GM19452 (cell line): ENCODE measurements around the gene AP1AR.
"Not testable (repeated sequence)": the region's sequence is repeated elsewhere in the genome, so short reads cannot be mapped to it uniquely, and the experiment has no call there.

ENCODE experiments used
- ATAC-seq: cut with Tn5 transposase; IDR thresholded peaks from one replicate; pipeline ENCODE4 v1.9.1; 2021; ENCODE audit not compliant: unreplicated experiment

Gene AP1AR

DNA sequence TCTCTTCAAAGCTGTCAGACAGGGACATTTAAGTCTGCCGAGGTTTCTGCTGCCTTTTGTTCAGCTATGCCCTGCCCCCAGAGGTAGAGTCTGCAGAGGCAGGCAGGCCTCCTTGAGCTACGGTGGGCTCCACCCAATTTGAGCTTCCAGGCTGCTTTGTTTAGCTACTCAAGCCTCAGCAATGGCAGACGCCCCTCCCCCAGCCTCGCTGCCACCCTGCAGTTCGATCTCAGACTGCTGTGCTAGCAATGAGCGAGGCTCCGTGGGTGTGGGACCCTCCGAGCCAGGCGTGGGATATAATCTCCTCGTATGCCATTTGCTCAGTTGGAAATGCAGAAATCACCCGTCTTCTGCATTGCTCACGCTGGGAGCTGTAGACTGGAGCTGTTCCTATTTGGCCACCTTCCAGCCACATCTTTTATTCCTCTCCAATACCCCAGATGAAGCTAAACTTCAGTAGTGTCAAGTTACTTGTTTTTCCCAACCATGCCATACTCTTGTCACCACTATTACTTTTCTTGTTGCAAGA lies 77.7 kb downstream of the AP1AR start:
- not testable (repeated sequence) for ATAC-seq

DNA sequence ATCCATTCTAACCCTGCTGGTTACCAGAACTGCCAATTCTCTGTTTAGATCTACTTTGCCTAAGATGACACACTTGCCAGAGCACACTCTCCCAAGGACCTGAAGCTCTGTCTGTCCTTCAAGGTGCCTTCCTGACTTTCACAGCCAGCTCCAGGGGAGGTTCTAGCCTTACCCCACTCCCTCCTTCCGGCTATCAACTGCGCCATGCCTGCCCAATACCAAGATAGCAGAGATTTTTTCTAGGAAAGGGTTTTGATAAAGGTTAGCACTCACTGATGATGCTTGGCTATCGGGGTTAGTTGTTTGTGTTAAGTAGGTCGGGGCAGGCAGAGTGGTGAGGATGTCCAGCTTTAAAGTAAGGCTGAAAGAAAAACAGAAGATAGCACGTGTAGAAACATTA lies 79.9 kb downstream of the AP1AR start:
- ATAC-seq: no peak

DNA sequence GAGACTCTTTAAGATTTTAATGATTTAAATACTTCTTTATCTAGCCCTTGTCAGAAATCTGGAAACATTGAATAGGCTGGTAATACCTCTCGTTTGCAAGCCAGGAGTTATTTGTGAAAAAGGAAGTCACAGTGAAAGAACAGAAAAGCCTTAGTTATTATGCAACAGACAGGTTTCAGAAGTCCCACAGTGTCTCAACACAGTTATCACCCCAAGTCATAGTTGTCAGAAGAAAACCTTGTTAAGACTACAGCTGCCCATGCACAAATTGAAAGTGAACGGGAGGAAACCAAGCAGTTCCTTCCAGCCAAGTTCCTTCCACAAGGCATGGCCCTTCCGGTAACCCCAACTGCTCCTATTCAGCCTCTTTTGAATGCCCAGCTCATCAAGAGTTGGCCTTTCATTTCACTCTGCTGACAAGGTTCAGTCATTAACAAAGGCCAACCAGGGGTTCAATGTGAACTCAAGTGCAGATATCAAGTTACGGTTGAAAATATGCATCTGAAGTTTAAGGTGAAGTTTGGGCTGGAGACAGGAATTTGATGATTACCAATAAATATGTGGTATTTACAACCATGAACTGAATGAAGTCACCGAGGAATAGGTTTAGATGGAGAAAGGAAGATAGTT lies 81.1 kb downstream of the AP1AR start:
- peak; percentile 96 for ATAC-seq

DNA sequence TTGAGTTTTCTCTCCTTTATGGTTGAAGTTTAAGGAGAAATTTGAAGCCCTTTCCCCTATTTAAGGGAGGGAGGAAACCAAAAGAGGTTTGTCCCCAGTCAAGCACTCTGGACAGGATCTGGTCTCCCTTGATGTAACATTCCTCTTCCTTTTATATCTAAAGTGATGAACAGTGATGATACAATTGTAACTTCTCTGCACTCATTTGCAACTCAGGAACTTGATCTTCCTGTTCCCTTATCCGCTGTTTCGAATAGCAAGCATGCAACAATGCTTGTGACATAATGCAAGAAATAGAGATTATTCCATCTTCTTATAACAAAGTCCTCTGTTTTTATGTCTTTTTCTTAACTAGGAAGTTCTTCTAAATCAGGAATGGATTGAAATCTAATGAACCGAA lies 83.9 kb downstream of the AP1AR start:
- no peak for ATAC-seq

DNA sequence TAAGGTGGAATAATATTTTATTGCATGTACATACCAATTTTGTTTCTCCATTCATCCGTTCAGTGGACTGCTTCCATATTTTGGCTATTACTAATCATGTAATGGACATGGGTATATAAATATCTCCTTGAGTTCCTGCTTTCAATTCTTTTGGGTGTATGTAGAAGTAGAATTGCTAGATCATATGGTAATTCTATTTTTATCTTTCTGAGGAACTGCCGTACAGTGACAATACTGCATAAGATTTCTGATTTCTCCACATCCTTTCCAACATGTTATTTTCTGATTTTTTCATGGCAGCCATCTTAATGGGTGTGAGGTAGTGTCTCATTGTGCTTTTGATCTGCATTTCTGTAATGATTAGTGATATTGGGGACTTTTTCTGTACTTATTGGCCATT lies 84.8 kb downstream of the AP1AR start:
- ATAC-seq: no peak

DNA sequence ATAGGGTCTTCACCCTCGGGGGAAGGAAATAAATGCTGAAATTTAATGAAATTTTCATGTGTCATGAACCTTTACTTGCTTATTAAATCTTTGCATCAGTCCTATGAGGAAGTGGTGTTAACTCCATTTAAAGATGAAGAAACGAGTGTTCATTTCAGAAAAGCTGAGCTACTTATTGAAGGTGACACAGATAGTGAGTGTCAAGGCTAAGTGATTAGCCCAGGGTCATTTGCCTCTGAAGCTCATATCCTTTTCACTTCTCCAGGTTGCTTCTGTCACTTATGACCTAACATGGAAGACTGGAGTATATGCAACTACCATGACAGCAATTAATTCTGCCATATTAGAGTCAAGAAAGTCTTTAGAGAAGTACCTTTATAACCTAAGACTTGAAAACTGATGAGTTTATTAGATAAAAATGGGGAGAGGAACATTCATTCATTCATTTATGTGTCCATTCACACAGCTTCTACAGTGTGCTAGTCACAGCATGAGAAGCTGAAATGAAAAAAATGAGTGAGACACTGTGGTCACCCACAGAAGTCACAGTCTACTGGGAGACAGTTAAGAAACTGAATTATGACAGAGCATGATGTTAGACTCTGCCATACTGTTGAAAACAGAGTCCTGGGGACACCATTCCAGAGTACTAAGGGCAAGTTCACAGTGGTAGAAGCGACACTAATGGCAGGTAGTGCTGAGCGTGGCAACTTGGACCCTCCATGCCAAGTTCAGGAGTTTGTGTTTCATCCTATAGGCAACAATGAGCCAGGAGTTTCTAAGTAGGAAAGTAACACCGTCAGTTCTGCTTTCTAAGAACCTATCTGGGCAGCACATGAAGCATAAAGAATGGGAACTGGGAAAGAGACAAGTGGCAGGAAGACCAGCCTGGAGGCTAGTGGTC lies 86.9 kb downstream of the AP1AR start:
- ATAC-seq: peak; percentile 97
